ENCODE results near the gene WDR27.

DNA sequence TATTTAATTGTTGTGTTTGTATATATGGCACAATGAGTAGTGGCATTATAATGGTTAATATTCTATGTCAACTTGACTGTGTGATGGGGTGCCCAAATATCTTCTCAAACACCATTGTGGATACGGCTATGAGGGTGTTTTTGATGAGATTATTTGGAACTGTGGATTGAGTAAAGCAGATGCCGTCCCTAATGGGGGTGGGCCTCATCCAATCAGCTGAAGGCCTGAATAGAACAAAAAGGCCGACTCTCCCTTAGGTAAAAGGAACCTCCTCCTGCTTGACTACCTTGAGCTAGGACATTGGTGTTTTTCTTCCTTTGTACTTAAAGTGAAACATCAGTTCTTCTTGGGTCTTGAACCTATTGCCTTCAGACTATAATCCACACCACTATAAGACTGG lies 207.8 kb downstream of the WDR27 start:
- no peak for TF ChIP-seq POLR2A (IDR thresholded peaks at IDR 0.05)
- TF ChIP-seq, protein P1, sequence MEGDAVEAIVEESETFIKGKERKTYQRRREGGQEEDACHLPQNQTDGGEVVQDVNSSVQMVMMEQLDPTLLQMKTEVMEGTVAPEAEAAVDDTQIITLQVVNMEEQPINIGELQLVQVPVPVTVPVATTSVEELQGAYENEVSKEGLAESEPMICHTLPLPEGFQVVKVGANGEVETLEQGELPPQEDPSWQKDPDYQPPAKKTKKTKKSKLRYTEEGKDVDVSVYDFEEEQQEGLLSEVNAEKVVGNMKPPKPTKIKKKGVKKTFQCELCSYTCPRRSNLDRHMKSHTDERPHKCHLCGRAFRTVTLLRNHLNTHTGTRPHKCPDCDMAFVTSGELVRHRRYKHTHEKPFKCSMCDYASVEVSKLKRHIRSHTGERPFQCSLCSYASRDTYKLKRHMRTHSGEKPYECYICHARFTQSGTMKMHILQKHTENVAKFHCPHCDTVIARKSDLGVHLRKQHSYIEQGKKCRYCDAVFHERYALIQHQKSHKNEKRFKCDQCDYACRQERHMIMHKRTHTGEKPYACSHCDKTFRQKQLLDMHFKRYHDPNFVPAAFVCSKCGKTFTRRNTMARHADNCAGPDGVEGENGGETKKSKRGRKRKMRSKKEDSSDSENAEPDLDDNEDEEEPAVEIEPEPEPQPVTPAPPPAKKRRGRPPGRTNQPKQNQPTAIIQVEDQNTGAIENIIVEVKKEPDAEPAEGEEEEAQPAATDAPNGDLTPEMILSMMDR (IDR thresholded peaks at IDR 0.05): no peak

All from breast epithelium (tissue), 3 donors.